Measurements from ENCODE around the gene VAMP7.

GRCh38 chrX:155923200-155923599, 42.1 kb downstream of the VAMP7 start:
- TF ChIP-seq CTCF (conservative IDR thresholded peaks at IDR 0.05 in 1 of 2, IDR thresholded peaks at IDR 0.05 in 1 of 2; ENCODE audit: extremely low read depth in 1 of 2, insufficient read depth in 1 of 2, low read depth in 1 of 2, low read length in 2 of 2) (no peak), EZH2 (IDR thresholded peaks at IDR 0.05; ENCODE audit: borderline replicate concordance, low read length) (no peak)
